VCaP (cell line): Measurements from ENCODE around the gene COQ2.

Experiments
- H3K27ac ChIP-seq: fragments of 450-650 bp; 2 replicates; pipeline ENCODE4 v1.5.1; 2017
- TF ChIP-seq, protein P1 (sequence below): fragments of 450-650 bp; conservative IDR thresholded peaks from 2 replicates; pipeline ENCODE4 v1.5.1; 2017; ENCODE audit warnings: mild to moderate bottlenecking, moderate library complexity

COQ2 gene

DNA sequence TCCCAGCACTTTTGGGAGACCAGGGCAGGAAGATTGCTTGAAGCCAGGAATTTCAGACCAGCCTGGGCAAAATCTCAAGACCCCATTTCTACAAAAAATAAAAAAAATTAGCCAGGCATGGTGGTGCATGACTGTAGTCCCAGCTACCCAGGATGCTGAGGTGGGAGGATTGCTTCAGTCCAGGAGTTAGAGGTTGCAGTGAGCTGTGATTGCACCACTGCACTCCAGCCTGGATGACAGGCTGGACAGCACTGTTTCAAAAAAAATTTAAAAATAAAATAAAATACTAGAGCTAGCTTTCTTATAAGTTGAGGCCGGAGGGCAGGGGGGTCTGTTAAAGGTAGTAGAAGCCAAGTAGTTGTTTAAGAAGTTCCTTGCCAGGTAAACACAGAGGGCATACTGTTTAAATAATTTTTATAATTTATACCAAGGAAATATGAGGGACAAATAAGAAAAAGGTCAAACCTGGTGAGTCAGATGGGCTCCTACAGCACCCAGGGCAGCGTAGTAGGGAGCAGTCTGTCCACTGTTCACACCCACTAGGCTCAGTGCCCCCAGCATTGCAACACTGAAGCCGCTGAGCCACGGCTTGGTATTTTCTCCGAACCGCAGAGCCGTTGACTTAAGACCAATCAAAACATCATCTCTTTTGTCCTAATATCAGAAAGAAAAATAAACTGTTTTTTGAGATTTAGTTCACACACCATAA, 17.3 kb downstream of the COQ2 start:
- TF ChIP-seq, protein P1, sequence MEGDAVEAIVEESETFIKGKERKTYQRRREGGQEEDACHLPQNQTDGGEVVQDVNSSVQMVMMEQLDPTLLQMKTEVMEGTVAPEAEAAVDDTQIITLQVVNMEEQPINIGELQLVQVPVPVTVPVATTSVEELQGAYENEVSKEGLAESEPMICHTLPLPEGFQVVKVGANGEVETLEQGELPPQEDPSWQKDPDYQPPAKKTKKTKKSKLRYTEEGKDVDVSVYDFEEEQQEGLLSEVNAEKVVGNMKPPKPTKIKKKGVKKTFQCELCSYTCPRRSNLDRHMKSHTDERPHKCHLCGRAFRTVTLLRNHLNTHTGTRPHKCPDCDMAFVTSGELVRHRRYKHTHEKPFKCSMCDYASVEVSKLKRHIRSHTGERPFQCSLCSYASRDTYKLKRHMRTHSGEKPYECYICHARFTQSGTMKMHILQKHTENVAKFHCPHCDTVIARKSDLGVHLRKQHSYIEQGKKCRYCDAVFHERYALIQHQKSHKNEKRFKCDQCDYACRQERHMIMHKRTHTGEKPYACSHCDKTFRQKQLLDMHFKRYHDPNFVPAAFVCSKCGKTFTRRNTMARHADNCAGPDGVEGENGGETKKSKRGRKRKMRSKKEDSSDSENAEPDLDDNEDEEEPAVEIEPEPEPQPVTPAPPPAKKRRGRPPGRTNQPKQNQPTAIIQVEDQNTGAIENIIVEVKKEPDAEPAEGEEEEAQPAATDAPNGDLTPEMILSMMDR: no peak
- H3K27ac ChIP-seq: no peak overlapping the region

DNA sequence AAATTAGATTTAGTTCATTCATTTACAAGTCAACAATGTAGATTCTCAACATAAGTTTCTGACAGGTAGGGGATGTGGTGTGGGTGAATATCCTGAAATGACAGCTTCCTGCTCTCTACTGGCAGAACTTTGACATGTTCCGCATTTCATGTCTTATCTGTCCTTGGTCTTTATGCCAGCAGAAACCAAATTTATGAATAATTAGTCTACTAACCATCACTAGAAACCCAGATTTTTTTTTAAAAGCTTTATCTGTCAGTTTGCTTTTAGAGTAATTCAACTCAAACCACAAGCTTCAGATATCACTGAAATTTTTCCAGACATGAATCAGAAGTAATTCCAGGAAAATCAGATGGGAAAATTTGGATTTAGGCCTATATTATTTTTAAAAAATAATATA, 17.9 kb downstream of the COQ2 start:
- no peak overlapping the region for H3K27ac ChIP-seq
- TF ChIP-seq, protein P1: no peak

DNA sequence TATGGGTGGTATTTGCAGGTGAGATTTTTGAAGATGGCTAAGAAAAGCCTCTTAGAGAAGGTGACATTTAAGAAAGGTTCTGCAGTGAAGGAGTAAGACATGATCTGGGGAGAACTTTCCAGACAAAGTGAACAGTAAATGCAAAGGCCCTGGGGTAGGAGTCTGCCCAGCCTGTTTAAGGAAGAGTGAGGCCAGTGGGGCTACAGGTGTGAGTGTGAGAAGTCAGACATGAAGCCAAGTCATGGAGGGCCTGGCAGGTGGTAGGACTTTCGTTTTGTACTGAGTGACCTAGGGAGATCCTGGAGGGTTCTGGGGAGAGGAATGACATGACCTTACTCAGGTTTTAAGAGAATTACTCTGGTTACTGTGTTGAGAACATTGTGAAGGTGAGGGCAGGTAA, 21.5 kb downstream of the COQ2 start:
- TF ChIP-seq, protein P1: no peak
- no peak overlapping the region for H3K27ac ChIP-seq

DNA sequence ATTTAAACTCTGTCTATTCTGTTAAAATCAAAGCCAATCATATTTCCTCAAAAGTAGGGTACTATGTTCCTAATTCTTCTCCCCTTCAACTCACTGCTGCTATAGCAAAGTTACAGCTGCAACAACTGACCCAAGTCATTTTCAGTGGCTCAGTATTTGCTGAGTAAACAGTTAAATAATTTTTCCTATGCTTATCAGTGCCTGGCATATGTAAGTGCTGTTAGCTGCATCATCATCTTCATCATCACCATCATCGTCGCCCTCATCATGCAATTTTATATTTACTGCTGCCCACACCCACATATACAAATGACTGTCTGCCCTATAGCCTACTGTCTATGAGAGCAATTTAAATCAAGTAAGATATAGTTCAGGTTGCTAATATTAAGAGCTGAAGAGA, 21.9 kb downstream of the COQ2 start:
- TF ChIP-seq, protein P1: no peak
- no peak overlapping the region for H3K27ac ChIP-seq

DNA sequence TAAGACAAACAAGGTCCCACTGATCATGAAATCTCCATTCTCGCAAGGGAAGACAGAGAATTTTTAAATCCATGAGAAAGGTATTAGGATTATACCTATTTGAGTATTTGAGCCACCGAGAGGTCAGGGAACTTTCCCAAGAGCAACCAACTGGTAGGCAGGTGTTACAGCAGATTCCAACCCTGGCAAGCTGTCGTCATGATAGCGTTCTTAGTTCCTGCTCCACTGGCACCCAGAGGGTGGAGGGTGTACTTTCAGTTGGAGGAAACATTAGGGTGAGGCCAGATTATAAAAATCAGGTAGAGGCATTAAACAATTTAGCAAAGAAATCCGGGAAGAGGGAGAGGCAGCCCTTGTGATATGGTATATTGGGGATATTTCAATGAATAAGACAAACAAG, 23.3 kb downstream of the COQ2 start:
- H3K27ac ChIP-seq: no peak overlapping the region
- TF ChIP-seq, protein P1: no peak

DNA sequence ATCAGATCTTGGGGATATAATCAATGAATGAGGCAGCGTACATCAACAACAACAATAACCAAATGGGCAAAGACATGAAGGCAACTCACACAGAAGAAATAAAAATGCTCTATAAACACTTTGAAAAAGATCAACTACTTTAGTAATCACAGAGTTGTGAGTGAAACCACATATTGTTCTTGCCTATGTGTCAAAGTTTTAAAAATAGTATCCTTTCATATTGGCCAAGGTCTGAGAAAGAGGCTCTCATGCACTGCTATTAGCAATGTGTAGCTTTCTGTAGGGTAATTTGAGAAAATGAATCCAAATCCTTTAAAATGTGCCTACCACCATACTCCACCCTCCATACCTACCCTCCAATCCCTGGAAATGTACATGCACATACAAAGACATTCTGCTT, 25.0 kb downstream of the COQ2 start:
- TF ChIP-seq, protein P1: no peak
- H3K27ac ChIP-seq: no peak overlapping the region

DNA sequence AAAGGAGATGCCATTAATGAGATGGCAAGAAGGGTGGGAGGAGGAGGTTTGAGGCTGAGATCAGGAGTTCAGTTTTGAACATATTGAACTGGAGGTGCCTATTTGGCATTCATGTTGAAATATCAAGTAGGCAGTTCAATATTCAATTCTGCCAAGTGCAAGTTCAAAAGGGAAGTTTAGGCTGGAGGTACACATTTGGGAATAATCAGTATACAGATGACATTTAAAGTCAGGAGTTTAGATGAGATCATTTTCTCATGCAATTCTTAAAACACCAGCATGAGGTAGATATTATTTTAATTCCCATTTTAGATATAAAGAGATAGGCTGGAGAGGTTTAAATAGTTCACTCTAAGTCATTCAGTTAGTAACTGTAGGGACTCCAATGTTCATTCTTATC, 26.1 kb downstream of the COQ2 start:
- no peak overlapping the region for H3K27ac ChIP-seq
- TF ChIP-seq, protein P1: no peak
